NT2/D1 (cell line): ENCODE measurements around the gene CAMTA1.

ENCODE experiments used
- YY1 ChIP-seq: IDR thresholded peaks from 2 replicates; pipeline ENCODE4 v1.6.1; 2011; ENCODE audit not compliant: insufficient read length, insufficient read depth
- ZNF274 ChIP-seq: IDR thresholded peaks from 2 replicates; pipeline ENCODE4 v1.6.1; 2011; ENCODE audit warnings: mild to moderate bottlenecking, low read depth, low read length

- no peak for TF ChIP-seq YY1
- TF ChIP-seq ZNF274, result no peak
Measured at GRCh38 chr1:7749126-7749525, 963.9 kb downstream of the CAMTA1 start.
